ENCODE results near the gene RABGAP1L.

RABGAP1L gene

DNA sequence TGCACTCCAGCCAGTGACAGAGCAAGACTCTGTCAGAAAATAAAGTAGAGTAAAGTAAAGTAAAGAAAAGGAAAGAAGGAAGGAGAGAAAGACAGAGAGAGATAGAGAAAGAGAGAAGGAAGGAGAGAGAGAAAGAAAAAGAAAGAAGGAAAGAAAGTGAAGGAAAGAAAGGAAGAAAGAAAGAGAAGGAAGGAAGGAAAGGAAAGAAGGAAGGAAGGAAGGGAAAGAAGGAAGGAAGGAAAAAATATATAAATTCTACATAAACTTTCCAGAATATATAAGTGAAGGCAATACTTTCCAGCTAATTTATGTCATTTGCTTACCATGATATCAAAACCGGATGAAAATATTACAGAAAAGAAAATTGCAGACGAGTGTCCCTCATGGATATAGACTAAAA, 216.7 kb downstream of the RABGAP1L start:
- no peak overlapping the region for H3K27ac ChIP-seq
- CTCF ChIA-PET = interaction anchor here (0.6 kb wide), 1 partner anchor 935 kb away, joined by 3 read pairs; no protein-coding TSS in a partner anchor
- no peak for DNase-seq (ENCODE audit: low spot score)
- TF ChIP-seq, protein P1, sequence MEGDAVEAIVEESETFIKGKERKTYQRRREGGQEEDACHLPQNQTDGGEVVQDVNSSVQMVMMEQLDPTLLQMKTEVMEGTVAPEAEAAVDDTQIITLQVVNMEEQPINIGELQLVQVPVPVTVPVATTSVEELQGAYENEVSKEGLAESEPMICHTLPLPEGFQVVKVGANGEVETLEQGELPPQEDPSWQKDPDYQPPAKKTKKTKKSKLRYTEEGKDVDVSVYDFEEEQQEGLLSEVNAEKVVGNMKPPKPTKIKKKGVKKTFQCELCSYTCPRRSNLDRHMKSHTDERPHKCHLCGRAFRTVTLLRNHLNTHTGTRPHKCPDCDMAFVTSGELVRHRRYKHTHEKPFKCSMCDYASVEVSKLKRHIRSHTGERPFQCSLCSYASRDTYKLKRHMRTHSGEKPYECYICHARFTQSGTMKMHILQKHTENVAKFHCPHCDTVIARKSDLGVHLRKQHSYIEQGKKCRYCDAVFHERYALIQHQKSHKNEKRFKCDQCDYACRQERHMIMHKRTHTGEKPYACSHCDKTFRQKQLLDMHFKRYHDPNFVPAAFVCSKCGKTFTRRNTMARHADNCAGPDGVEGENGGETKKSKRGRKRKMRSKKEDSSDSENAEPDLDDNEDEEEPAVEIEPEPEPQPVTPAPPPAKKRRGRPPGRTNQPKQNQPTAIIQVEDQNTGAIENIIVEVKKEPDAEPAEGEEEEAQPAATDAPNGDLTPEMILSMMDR (conservative IDR thresholded peaks at IDR 0.05; ENCODE audit: low read depth) = no peak
- POLR2A ChIA-PET (ENCODE audit: low non-redundant PET) = no interaction called here

DNA sequence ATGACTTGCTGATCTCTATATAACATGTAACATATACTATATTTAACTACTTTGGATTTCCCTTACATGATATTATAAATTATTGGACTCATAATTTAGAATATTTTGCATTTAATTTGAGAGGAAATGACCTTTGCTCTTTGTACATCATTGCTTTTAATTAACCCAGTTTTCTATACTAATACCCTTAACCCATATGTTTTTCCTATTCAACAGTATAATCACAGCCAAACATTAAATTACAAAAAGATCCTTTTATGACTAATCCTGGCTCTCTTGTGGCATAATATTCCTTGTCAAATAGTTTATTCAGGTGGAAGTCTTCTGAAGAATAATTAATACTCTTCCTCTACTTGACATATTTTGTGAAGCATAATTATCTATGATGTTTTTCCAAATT, 232.4 kb downstream of the RABGAP1L start:
- CTCF ChIA-PET = no interaction called here
- no peak overlapping the region for H3K27ac ChIP-seq
- POLR2A ChIA-PET (ENCODE audit: low non-redundant PET) = no interaction called here
- TF ChIP-seq, protein P1 (conservative IDR thresholded peaks at IDR 0.05; ENCODE audit: low read depth) = no peak
- DNase-seq (ENCODE audit: low spot score) = no peak

DNA sequence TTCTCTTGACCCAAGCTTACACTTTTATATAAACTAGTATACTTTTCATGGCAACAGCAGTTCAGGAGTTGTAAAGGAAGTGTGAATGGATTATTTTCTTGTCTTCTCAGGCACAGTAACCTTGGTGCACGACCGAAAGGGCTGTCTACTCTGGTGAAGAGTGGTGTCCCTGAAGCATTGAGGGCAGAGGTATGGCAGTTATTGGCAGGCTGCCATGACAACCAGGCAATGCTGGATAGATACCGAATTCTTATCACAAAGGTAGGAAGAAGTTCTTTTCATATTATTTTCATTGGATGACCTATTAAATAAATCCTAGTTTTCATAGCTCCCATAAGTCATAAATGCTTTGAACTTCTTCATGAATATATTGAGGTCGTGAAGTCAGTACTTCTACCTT, 234.6 kb downstream of the RABGAP1L start:
- POLR2A ChIA-PET (ENCODE audit: low non-redundant PET) = no interaction called here
- CTCF ChIA-PET = no interaction called here
- TF ChIP-seq, protein P1 (conservative IDR thresholded peaks at IDR 0.05; ENCODE audit: low read depth) = no peak

DNA sequence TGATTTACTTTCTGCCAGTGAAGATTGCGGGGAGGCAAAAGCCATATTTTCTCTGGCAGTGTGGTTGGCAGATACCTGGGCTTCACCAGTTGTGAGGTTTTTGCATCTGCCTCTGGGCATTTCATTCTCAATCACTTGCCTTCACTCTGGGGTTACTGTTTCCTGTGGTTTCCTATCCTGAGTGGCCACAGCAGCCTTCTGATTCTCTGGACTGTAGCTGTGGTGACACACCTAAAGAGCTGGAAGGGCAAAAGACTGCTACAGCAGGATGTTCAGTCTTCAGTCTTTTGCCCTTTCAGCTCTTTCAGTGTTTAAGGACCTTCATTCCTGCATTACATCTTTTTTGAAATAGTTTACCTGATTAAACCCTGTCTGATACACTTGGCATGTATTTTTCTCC, 237.9 kb downstream of the RABGAP1L start:
- ChIA-PET CTCF (no interaction called here), POLR2A (ENCODE audit: low non-redundant PET) (no interaction called here)
- TF ChIP-seq, protein P1 (conservative IDR thresholded peaks at IDR 0.05; ENCODE audit: low read depth) = no peak

More for the DNA sequence above, 234.6 kb downstream of the RABGAP1L start:
- no peak overlapping the region for H3K27ac ChIP-seq
- no peak for DNase-seq (ENCODE audit: low spot score)

DNA sequence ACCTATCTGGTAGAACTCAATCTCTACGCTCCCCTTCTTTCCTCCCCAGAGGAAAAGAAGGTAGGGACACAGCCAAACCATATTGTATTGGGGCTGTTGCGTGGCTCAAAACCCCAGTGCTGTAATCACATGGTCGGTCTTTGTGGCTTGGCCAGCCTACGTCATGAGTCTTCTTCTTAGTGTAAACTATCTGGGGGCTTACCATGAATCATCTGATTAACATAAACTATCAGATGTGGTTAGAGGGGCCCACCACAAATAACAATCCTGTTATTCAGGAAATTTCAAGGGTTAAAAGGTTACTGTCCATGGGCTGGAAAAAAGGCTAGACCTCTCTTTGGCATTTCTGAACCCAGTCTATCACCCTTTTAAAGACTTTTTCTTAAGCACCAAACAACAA, 238.9 kb downstream of the RABGAP1L start:
- ChIA-PET CTCF (no interaction called here), POLR2A (ENCODE audit: low non-redundant PET) (no interaction called here)
- TF ChIP-seq, protein P1 (conservative IDR thresholded peaks at IDR 0.05; ENCODE audit: low read depth) = no peak
- DNase-seq (ENCODE audit: low spot score) = no peak
- H3K27ac ChIP-seq = no peak overlapping the region

More for the DNA sequence above, 237.9 kb downstream of the RABGAP1L start:
- no peak overlapping the region for H3K27ac ChIP-seq
- DNase-seq (ENCODE audit: low spot score) = no peak

DNA sequence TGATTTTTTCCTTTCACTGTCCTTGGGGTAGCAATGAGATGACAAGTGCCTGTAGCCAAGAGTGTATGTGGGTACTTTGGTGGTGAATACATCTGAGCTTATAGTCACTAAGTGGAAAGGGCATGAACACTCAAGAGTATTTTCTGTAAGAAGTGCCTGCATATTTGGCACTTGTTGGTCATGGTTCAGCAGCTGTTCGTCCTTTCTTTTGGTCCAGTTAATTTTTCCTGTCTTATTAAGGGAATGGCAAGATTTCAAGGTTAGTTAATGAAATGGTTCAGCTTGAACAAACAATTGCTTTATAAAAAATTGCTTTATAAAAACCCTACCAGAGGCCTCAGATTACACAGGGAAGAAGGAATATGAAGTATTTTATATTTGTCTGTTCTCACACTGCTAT, 239.9 kb downstream of the RABGAP1L start:
- H3K27ac ChIP-seq = no peak overlapping the region
- POLR2A ChIA-PET (ENCODE audit: low non-redundant PET) = no interaction called here
- DNase-seq (ENCODE audit: low spot score) = no peak
- CTCF ChIA-PET = no interaction called here
- TF ChIP-seq, protein P1 (conservative IDR thresholded peaks at IDR 0.05; ENCODE audit: low read depth) = no peak

DNA sequence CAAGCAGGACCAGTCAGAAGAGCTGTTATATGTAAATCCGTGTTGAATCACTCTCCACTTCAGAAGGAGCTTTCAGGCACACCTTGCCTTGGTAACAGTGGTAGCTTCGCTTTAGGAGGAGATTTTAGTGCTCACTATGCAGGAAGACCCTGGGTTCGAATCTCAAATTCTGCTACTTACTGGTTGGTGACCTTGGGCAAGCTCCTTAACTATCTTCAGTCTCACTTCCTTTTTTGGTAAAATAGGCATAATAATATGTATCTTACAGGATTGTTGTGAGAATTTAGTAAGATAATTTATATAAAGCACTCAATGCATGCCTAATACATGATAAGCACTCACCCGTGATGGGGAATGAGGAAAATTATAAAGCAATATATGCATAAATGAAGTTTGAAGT, 241.8 kb downstream of the RABGAP1L start:
- POLR2A ChIA-PET (ENCODE audit: low non-redundant PET) = no interaction called here
- DNase-seq (ENCODE audit: low spot score) = no peak
- CTCF ChIA-PET = no interaction called here

More for the DNA sequence above, 241.8 kb downstream of the RABGAP1L start:
- TF ChIP-seq, protein P1 (conservative IDR thresholded peaks at IDR 0.05; ENCODE audit: low read depth) = no peak
- no peak overlapping the region for H3K27ac ChIP-seq

All from RWPE1 (cell line).